Activated T-helper 9 cell treated with anti-CD3 and anti-CD28 coated beads, Interleukin-2, amount 50 U/mL, for 16 hours (primary cell): Measurements from ENCODE around the gene DAPK1.

Experiments used
- DNase-seq: peaks from one replicate; pipeline ENCODE4 v3.0.0-alpha.2; 2020; ENCODE audit warnings: low read depth

The DAPK1 gene

GRCh38 chr9:87748881-87749280 lies 251.2 kb downstream of the DAPK1 start:
- DNase-seq: no peak

GRCh38 chr9:87749335-87750035 lies 251.8 kb downstream of the DAPK1 start:
- DNase-seq: no peak

GRCh38 chr9:87750726-87751125 lies 253.1 kb downstream of the DAPK1 start:
- DNase-seq: no peak

GRCh38 chr9:87751423-87751822 lies 253.8 kb downstream of the DAPK1 start:
- DNase-seq: no peak

GRCh38 chr9:87751868-87752267 lies 254.2 kb downstream of the DAPK1 start:
- no peak for DNase-seq

- no peak for DNase-seq
These were observed 255.6 kb downstream of the DAPK1 start for GRCh38 chr9:87753313-87753712.
